ENCODE measurements around the gene TAS1R2. TPM values are rescaled to one million over a fixed set of nuclear protein-coding genes. Genes with fewer than 3 reads are reported as not detected.

TAS1R2 gene
- total and polyA plus RNA-seq, 9 of the 15 experiments (the other 6 are each of a cell fraction or from before 2014, with no cell fraction given): not detected

GRCh38 chr1:18854331-18855025, 5.0 kb downstream of the TAS1R2 start (continued):
- no peak for TF ChIP-seq ZBTB26 (CRISPR knock-in tag; IDR thresholded peaks at IDR 0.05)
- no peak for TF ChIP-seq NBN (IDR thresholded peaks at IDR 0.05; ENCODE audit: low read depth)
- TF ChIP-seq ZKSCAN8 (CRISPR knock-in tag; IDR thresholded peaks at IDR 0.05): no peak
- TF ChIP-seq NFXL1 (CRISPR knock-in tag; IDR thresholded peaks at IDR 0.05): no peak
- TF ChIP-seq, protein P1, sequence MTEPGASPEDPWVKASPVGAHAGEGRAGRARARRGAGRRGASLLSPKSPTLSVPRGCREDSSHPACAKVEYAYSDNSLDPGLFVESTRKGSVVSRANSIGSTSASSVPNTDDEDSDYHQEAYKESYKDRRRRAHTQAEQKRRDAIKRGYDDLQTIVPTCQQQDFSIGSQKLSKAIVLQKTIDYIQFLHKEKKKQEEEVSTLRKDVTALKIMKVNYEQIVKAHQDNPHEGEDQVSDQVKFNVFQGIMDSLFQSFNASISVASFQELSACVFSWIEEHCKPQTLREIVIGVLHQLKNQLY (CRISPR knock-in tag; conservative IDR thresholded peaks at IDR 0.05): no peak
- TF ChIP-seq ZNF75A (CRISPR knock-in tag; IDR thresholded peaks at IDR 0.05): no peak
- TF ChIP-seq ZNF77 (CRISPR knock-in tag; IDR thresholded peaks at IDR 0.05): no peak
- TF ChIP-seq BRCA1 (IDR thresholded peaks at IDR 0.05): no peak
- TF ChIP-seq BRCA1 (CRISPR knock-in tag; IDR thresholded peaks at IDR 0.05): no peak
- TF ChIP-seq ZNF282 (CRISPR knock-in tag; IDR thresholded peaks at IDR 0.05): no peak
- no peak for TF ChIP-seq NFATC3 (IDR thresholded peaks at IDR 0.05)
- TF ChIP-seq RBM25 (IDR thresholded peaks at IDR 0.05; ENCODE audit: low read depth, low read length, severe bottlenecking): no peak
- no peak for TF ChIP-seq ZFP1 (CRISPR knock-in tag; IDR thresholded peaks at IDR 0.05)
- no peak for TF ChIP-seq MTF1 (CRISPR knock-in tag; IDR thresholded peaks at IDR 0.05; ENCODE audit: borderline replicate concordance)
- no peak for TF ChIP-seq BDP1 (IDR thresholded peaks at IDR 0.05; ENCODE audit: insufficient read depth, insufficient read length)
- no peak for TF ChIP-seq MLLT1 (IDR thresholded peaks at IDR 0.05)
- TF ChIP-seq RBM39 (optimal IDR thresholded peaks at IDR 0.05; ENCODE audit: low read depth, low read length): no peak
- TF ChIP-seq PRMT5 (CRISPR knock-in tag; IDR thresholded peaks at IDR 0.05): no peak
- no peak for TF ChIP-seq BCL6 (CRISPR knock-in tag; IDR thresholded peaks at IDR 0.05)
- TF ChIP-seq IFI16 (CRISPR knock-in tag; IDR thresholded peaks at IDR 0.05): no peak
- TF ChIP-seq SP2 (IDR thresholded peaks at IDR 0.05; ENCODE audit: extremely low read depth, low read depth, low read length, poor library complexity, severe bottlenecking): no peak
- TF ChIP-seq PHTF2 (CRISPR knock-in tag; IDR thresholded peaks at IDR 0.05): no peak
- TF ChIP-seq EWSR1 (IDR thresholded peaks at IDR 0.05; ENCODE audit: borderline replicate concordance, low read depth, partially characterized antibody): no peak
- TF ChIP-seq POLR2H (tag; IDR thresholded peaks at IDR 0.05; ENCODE audit: low read depth): no peak
- 0 out of 2 replicates have a peak, but pooled peaks have one; percentile 39 for TF ChIP-seq CXXC5 (CRISPR knock-in tag; IDR thresholded peaks at IDR 0.05)
